Left lung (tissue), 10 donors: ENCODE data around the gene SCUBE1. TPM values are rescaled to one million over a fixed set of nuclear protein-coding genes. Genes with fewer than 3 reads are reported as not detected.

ENCODE experiments used
- ATAC-seq: fragments of 200-7000 bp; cut with Tn5 transposase; one replicate; pipeline ENCODE4 v1.9.1; 2020; ENCODE audit warnings: moderate library complexity
- DNase-seq, 4 donors: peaks; one replicate each; pipeline ENCODE4 v3.0.0-alpha.2; 2013 to 2020
- H3K27ac ChIP-seq, 2 donors: fragments of 200-600 bp; sonication (generic) in 1 of 2; one replicate each; pipeline versions ENCODE4 v1.5.0 to v1.8.0; 2020 to 2021
- H3K27me3 ChIP-seq, 2 donors: fragments of 200-600 bp; sonication (generic) in 1 of 2; one replicate each; pipeline versions ENCODE4 v1.5.0 to v1.8.0; 2020 to 2021
- H3K36me3 ChIP-seq, 2 donors: fragments of 200-600 bp; sonication (generic) in 1 of 2; one replicate each; pipeline versions ENCODE4 v1.5.0 to v1.8.0; 2020 to 2021
- H3K4me1 ChIP-seq, 2 donors: fragments of 200-600 bp; one replicate each; pipeline ENCODE4 v1.8.0; 2021
- H3K4me3 ChIP-seq, 2 donors: fragments of 200-600 bp; sonication (generic) in 1 of 2; one replicate each; pipeline versions ENCODE4 v1.5.0 to v1.8.0; 2020 to 2021; ENCODE audit warnings: mild to moderate bottlenecking in 1 of 2
- H3K9me3 ChIP-seq, 2 donors: fragments of 200-600 bp; sonication (generic) in 1 of 2; one replicate each; pipeline versions ENCODE4 v1.5.0 to v1.8.0; 2020 to 2021
- CTCF ChIP-seq, 2 donors: fragments of 200-600 bp; sonication (generic) in 1 of 2; IDR thresholded peaks; one replicate each; pipeline versions ENCODE4 v1.5.0 to v1.8.0; 2021; ENCODE audit warnings: antibody characterized with exemption in 2 of 2
- intact Hi-C, 2 donors: fragments of 100-400 bp; cut with DNase I; formaldehyde crosslinking; loops; one replicate each; pipeline versions ENCODE4 v1.11.2 to v1.14.2; 2022
- polyA plus RNA-seq, 6 donors: library from polyadenylated mRNA; unstranded; fragments of 120-200 nt; gene quantifications; one replicate each; pipeline ENCODE4 v1.2.1, GENCODE V29; 2013; ENCODE audit not compliant: insufficient read length in 6 of 6
- total RNA-seq, 2 donors: library from RNA; stranded (reverse); fragmentation: NEBNext Ultra II Directional; extraction: Animal tissue kit (Norgen Biotek cat#: 25700); gene quantifications; one replicate each; pipeline ENCODE4 v1.2.1, GENCODE V29; 2021
- donor health status: DM: no; HTN: yes; CAD: no.
- donor health status: DM: no; HTN: no; CAD: no.

SCUBE1 gene
- total and polyA plus RNA-seq, 8 donors, result 1.1 to 5.0 (median 2.0) TPM

- DNase-seq, result no peak
- H3K27me3 ChIP-seq, result no peaks in the 10 kb centered on the region
- H3K27ac ChIP-seq, result no peak overlapping the region
- no peak overlapping the region for H3K4me3 ChIP-seq
- intact Hi-C loops, result no loop called here
- H3K36me3 ChIP-seq, result no peaks in the 10 kb centered on the region
- no peaks in the 10 kb centered on the region for H3K9me3 ChIP-seq
- TF ChIP-seq CTCF (IDR thresholded peaks at IDR 0.05), result no peak
- no peaks in the 10 kb centered on the region for H3K4me1 ChIP-seq
- ATAC-seq, result no peak
Observed at GRCh38 chr22:43247546-43248260, 95.5 kb downstream of the SCUBE1 start.

DNA sequence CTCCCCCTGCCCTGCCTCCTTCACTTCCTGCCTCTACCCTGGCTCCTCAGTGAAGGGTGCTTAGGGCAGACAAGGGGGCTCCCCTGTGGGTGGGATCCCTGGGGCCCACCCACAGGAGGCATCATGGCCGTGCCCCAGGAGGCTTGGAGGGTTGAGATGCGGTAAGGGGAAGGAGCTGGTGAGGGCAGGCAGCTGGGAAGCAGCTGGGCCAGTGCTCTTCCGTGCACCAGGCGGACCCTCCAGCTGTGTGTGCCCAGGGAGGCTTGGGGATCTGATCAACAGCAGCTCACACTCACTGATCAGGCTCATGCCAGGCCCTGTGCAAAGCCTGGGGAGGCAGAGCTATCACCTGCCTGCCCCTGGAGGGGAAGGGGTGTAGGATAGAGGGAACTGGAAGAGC, 97.0 kb downstream of the SCUBE1 start:
- intact Hi-C loops, result no loop called here
- Histone ChIP-seq H3K36me3 (no peaks in the 10 kb centered on the region), H3K27ac (no peak overlapping the region), H3K9me3 (no peaks in the 10 kb centered on the region), H3K4me3 (no peak overlapping the region), H3K4me1 (peaks cover 0 to 4% of the 10 kb centered on the region in 2 donors), H3K27me3 (no peaks in the 10 kb centered on the region)
- ATAC-seq (no peak), DNase-seq (no peak)
- no peak for TF ChIP-seq CTCF (IDR thresholded peaks at IDR 0.05)

- H3K4me1 ChIP-seq, result peaks cover 0 to 5% of the 10 kb centered on the region in 2 donors
- H3K27me3 ChIP-seq, result no peaks in the 10 kb centered on the region
- ATAC-seq (no peak), DNase-seq (no peak)
- no peak overlapping the region for H3K4me3 ChIP-seq
- TF ChIP-seq CTCF (IDR thresholded peaks at IDR 0.05), result no peak
- H3K9me3 ChIP-seq, result no peaks in the 10 kb centered on the region
- no peak overlapping the region for H3K27ac ChIP-seq
- intact Hi-C loops, result no loop called here
- H3K36me3 ChIP-seq, result no peaks in the 10 kb centered on the region
Observed at GRCh38 chr22:43245717-43246116, 97.5 kb downstream of the SCUBE1 start.

DNA sequence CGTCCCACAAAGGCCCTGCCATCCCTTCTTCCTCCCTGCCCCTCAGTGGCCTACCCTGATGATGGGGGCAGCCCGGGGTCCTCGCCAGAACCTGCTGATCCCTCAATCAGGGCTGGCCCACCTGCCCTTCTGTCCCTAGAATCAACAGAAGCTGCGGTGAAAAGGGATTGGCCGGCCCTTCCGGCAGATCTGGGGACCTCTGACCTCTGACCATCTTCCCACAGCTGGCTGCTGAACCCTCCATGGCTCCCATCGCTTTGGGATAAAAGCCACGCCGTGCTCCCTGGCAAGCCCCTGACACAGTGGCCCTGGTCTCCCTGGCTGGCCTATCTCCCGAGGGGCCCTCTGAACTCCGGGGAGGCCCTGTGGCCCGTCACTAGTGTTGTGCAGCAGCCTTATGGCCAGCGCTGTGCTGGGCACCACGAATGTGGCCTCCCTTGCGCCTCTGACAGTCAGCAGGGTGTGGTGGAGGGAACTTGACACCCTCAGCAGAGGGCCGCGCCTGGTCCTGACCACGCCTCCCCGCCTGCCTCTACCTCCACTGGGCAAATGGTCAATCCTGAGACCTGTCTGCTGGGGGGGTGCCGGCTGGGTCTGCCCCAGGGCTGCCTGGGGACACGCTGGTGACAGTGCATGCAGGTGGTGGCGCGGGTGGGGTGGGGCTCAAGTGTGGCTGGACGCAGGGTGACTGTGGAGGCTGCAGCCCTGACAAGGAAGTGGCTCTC, 98.2 kb downstream of the SCUBE1 start:
- ATAC-seq (no peak), DNase-seq (no peak)
- no peaks in the 10 kb centered on the region for H3K36me3 ChIP-seq
- H3K4me3 ChIP-seq, result no peak overlapping the region
- TF ChIP-seq CTCF (IDR thresholded peaks at IDR 0.05), result no peak
- intact Hi-C loops, result no loop called here
- H3K27me3 ChIP-seq, result no peaks in the 10 kb centered on the region
- no peak overlapping the region for H3K27ac ChIP-seq
- H3K4me1 ChIP-seq, result peaks cover 0 to 5% of the 10 kb centered on the region in 2 donors
- H3K9me3 ChIP-seq, result no peaks in the 10 kb centered on the region

DNA sequence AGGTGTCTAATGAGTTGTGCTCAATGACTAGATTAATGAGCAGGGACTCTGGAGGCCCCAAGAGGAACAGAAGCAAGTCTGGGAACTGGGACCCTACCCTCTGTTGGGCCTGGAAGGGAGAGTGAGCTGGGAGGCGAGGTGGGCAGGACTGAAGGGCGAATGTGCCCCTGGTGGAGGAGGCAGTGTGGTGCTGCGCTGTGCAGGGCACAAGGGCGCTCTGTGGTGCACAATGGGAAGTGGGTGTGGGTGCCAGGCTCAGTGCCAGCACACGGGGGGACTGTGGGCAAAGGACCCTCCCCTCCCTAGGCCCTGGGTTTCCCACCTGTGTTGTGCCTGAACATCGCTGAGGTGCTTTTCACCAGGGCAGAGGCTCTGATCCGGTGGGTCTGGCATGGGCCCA, 98.8 kb downstream of the SCUBE1 start:
- DNase-seq, result no peak
- ATAC-seq, result no peak
- Histone ChIP-seq H3K4me1 (peaks cover 0 to 5% of the 10 kb centered on the region in 2 donors), H3K9me3 (no peaks in the 10 kb centered on the region), H3K27me3 (no peaks in the 10 kb centered on the region), H3K4me3 (no peak overlapping the region), H3K27ac (no peak overlapping the region), H3K36me3 (no peaks in the 10 kb centered on the region)
- no peak for TF ChIP-seq CTCF (IDR thresholded peaks at IDR 0.05)
- intact Hi-C loops, result no loop called here
